T-helper 22 cell (primary cell): ENCODE results near the gene HMGN1.

Source experiments
- DNase-seq: peaks from one replicate; pipeline ENCODE4 v3.0.0-alpha.2; 2020; ENCODE audit warnings: low read depth

HMGN1 gene

GRCh38 chr21:39296891-39297290 is 52.0 kb downstream of the HMGN1 start:
- DNase-seq, result no peak
